SK-N-SH (cell line): ENCODE data around the gene CBX7. TPM values are rescaled to one million over a fixed set of nuclear protein-coding genes. Genes with fewer than 3 reads are reported as not detected.

ENCODE experiments used
- CTCF ChIA-PET: fragments of 300-600, 350-600 bp; formaldehyde crosslinking; extraction: SDS; loops from one replicate; lab custom pipeline; 2021; lab: Yijun Ruan, JAX
- POLR2A ChIA-PET: fragments of 350-600 bp; sonication (Branson Sonifier 250); formaldehyde crosslinking; extraction: SDS; loops from one replicate; lab custom pipeline; 2020; ENCODE audit warnings: antibody characterized with exemption, inconsistent platforms; lab: Yijun Ruan, JAX
- DNase-seq: peaks from one replicate; pipeline ENCODE4 v3.0.0; 2012
- H2AFZ ChIP-seq: fragments of 200-600 bp; sonication (generic); 2 replicates; pipeline ENCODE4 v1.8.1; 2016; ENCODE audit warnings: antibody characterized with exemption, mild to moderate bottlenecking, low read depth
- H3F3A ChIP-seq: fragments of 200-600 bp; sonication (generic); replicated peaks from 2 replicates; pipeline ENCODE3; 2016; ENCODE audit warnings: antibody characterized with exemption, mild to moderate bottlenecking; ENCODE audit not compliant: insufficient read depth
- H3K27ac ChIP-seq, 2 experiments: fragments of 200-500 bp in 1 of 2; fragments of 200-600 bp in 1 of 2; sonication (Bioruptor generic) in 1 of 2; sonication (generic), shearing (Covaris generic) in 1 of 2; 2 replicates each; pipeline versions ENCODE4 v1.5.1 to v1.6.1; 2014 to 2016; ENCODE audit warnings: low read depth in 2 of 2, inconsistent platforms in 1 of 2, low read length in 1 of 2, mild to moderate bottlenecking in 1 of 2, mixed read lengths in 1 of 2
- H3K27me3 ChIP-seq: fragments of 200-600 bp; sonication (generic), shearing (Covaris generic); 2 replicates; pipeline ENCODE4 v1.6.1; 2016; ENCODE audit warnings: mixed run types; ENCODE audit not compliant: insufficient read depth
- H3K36me3 ChIP-seq, 2 experiments: fragments of 200-500 bp in 1 of 2; fragments of 200-600 bp in 1 of 2; sonication (Bioruptor generic) in 1 of 2; sonication (generic) in 1 of 2; replicated peaks in 1 of 2; 2 replicates each; pipeline versions ENCODE3 to v1.5.1; 2014 to 2016; ENCODE audit warnings: low read length in 1 of 2, mild to moderate bottlenecking in 1 of 2; ENCODE audit not compliant: insufficient read depth in 2 of 2, control insufficient read depth in 1 of 2
- H3K4me1 ChIP-seq, 2 experiments: fragments of 200-500 bp in 1 of 2; fragments of 200-600 bp in 1 of 2; sonication (Bioruptor generic) in 1 of 2; sonication (generic), shearing (Covaris generic) in 1 of 2; 2 replicates each; pipeline versions ENCODE4 v1.5.1 to v1.6.1; 2014 to 2016; ENCODE audit warnings: low read depth in 1 of 2, low read length in 1 of 2, mixed run types in 1 of 2; ENCODE audit not compliant: insufficient read depth in 2 of 2, control insufficient read depth in 1 of 2
- H3K4me2 ChIP-seq: fragments of 200-600 bp; sonication (generic), shearing (Covaris generic); 2 replicates; pipeline ENCODE4 v1.6.1; 2017; ENCODE audit warnings: mixed run types
- H3K4me3 ChIP-seq, 2 experiments: fragments of 200-500 bp in 1 of 2; fragments of 200-600 bp in 1 of 2; sonication (Bioruptor generic) in 1 of 2; sonication (generic), shearing (Covaris generic) in 1 of 2; 2 replicates each; pipeline versions ENCODE4 v1.5.1 to v1.8.1; 2014 to 2016; ENCODE audit warnings: low read depth in 2 of 2, inconsistent platforms in 1 of 2, low read length in 1 of 2, mild to moderate bottlenecking in 1 of 2, mixed read lengths in 1 of 2, moderate library complexity in 1 of 2
- H3K79me2 ChIP-seq: fragments of 200-600 bp; sonication (generic); 2 replicates; pipeline ENCODE4 v1.8.1; 2017; ENCODE audit warnings: mild to moderate bottlenecking; ENCODE audit not compliant: insufficient read depth
- H3K9ac ChIP-seq: fragments of 200-600 bp; sonication (generic); 2 replicates; pipeline ENCODE4 v1.6.1; 2017; ENCODE audit warnings: mixed run types
- H3K9me2 ChIP-seq: fragments of 200-600 bp; sonication (generic); 2 replicates; pipeline ENCODE4 v1.6.1; 2017; ENCODE audit warnings: mixed run types
- H3K9me3 ChIP-seq: fragments of 200-600 bp; sonication (generic); 2 replicates; pipeline ENCODE4 v1.6.1; 2017; ENCODE audit warnings: mixed run types, mild to moderate bottlenecking, moderate library complexity
- H4K20me1 ChIP-seq: fragments of 200-600 bp; sonication (generic); 2 replicates; pipeline ENCODE4 v1.6.1; 2017; ENCODE audit warnings: mild to moderate bottlenecking, mixed run types; ENCODE audit not compliant: insufficient read depth
- CTCF ChIP-seq: fragments of 200-600 bp; sonication (generic); IDR thresholded peaks from 2 replicates; pipeline ENCODE4 v1.6.1; 2017; ENCODE audit warnings: antibody characterized with exemption, mild to moderate bottlenecking, moderate library complexity
- ELF1 ChIP-seq: IDR thresholded peaks from 2 replicates; pipeline ENCODE4 v1.4.0; 2012
- EP300 ChIP-seq, 2 experiments: IDR thresholded peaks; 2 replicates each; pipeline versions ENCODE4 v1.4.0 to v1.6.1; 2012; ENCODE audit warnings: borderline replicate concordance in 1 of 2, low read depth in 1 of 2, low read length in 1 of 2
- EZH2phosphoT487 ChIP-seq: fragments of 200-600 bp; sonication (generic); IDR thresholded peaks from 2 replicates; pipeline ENCODE4 v1.6.1; 2017; ENCODE audit warnings: low read depth, mixed run types, mild to moderate bottlenecking, antibody characterized with exemption, moderate library complexity, borderline replicate concordance
- FOSL2 ChIP-seq: IDR thresholded peaks from 2 replicates; pipeline ENCODE4 v1.4.0; 2012; ENCODE audit warnings: low read depth, mild to moderate bottlenecking, moderate library complexity, borderline replicate concordance
- FOXJ3 ChIP-seq: sonication (generic); formaldehyde crosslinking; IDR thresholded peaks from 2 replicates; pipeline ENCODE4 v1.5.1; 2020; ENCODE audit warnings: mild to moderate bottlenecking, missing genetic modification reagents
- GABPA ChIP-seq: IDR thresholded peaks from 2 replicates; pipeline ENCODE4 v1.4.0; 2012; ENCODE audit warnings: low read depth, mild to moderate bottlenecking
- GATA2 ChIP-seq: sonication (generic); formaldehyde crosslinking; IDR thresholded peaks from 2 replicates; pipeline ENCODE4 v1.5.0; 2020; ENCODE audit warnings: mild to moderate bottlenecking, missing genetic modification reagents
- IRF3 ChIP-seq: fragments of 150-350 bp; IDR thresholded peaks from 2 replicates; pipeline ENCODE4 v1.6.1; 2016; ENCODE audit warnings: mild to moderate bottlenecking, low read depth, low read length
- MAX ChIP-seq: IDR thresholded peaks from 2 replicates; pipeline ENCODE4 v1.4.0; 2012; ENCODE audit warnings: low read depth
- MEF2A ChIP-seq: IDR thresholded peaks from 2 replicates; pipeline ENCODE4 v1.4.0; 2012; ENCODE audit warnings: low read depth, borderline replicate concordance
- NFIC ChIP-seq: IDR thresholded peaks from 2 replicates; pipeline ENCODE4 v1.4.0; 2012; ENCODE audit warnings: borderline replicate concordance
- NRF1 ChIP-seq: IDR thresholded peaks from 2 replicates; pipeline ENCODE4 v1.6.1; 2012; ENCODE audit warnings: low read depth, mild to moderate bottlenecking, low read length
- RAD21 ChIP-seq: IDR thresholded peaks from 2 replicates; pipeline ENCODE4 v1.6.1; 2012; ENCODE audit warnings: mild to moderate bottlenecking, low read length
- RCOR1 ChIP-seq: fragments of 150-350 bp; IDR thresholded peaks from 2 replicates; pipeline ENCODE4 v1.6.1; 2017; ENCODE audit warnings: antibody characterized with exemption, low read length
- RFX5 ChIP-seq: IDR thresholded peaks from 2 replicates; pipeline ENCODE4 v1.6.1; 2012; ENCODE audit warnings: mild to moderate bottlenecking, improper control_type of control experiment, low read length
- SIN3A ChIP-seq: IDR thresholded peaks from 2 replicates; pipeline ENCODE4 v1.6.1; 2012; ENCODE audit warnings: low read depth, mild to moderate bottlenecking, low read length, moderate library complexity, borderline replicate concordance
- SMC3 ChIP-seq: IDR thresholded peaks from 2 replicates; pipeline ENCODE4 v1.6.1; 2012; ENCODE audit warnings: low read depth, low read length, improper control_type of control experiment
- TAF1 ChIP-seq: IDR thresholded peaks from 2 replicates; pipeline ENCODE4 v1.6.1; 2012; ENCODE audit warnings: low read depth, mild to moderate bottlenecking, low read length, moderate library complexity, borderline replicate concordance
- TEAD4 ChIP-seq: IDR thresholded peaks from 2 replicates; pipeline ENCODE4 v1.4.0; 2012; ENCODE audit warnings: mild to moderate bottlenecking, borderline replicate concordance; ENCODE audit not compliant: insufficient read depth
- USF1 ChIP-seq: IDR thresholded peaks from 2 replicates; pipeline ENCODE4 v1.4.0; 2012; ENCODE audit warnings: low read depth, borderline replicate concordance
- USF2 ChIP-seq: fragments of 150-350 bp; IDR thresholded peaks from 2 replicates; pipeline ENCODE4 v1.6.1; 2017; ENCODE audit warnings: antibody characterized with exemption, low read length, low read depth, borderline replicate concordance
- YY1 ChIP-seq: IDR thresholded peaks from 2 replicates; pipeline ENCODE4 v1.4.0; 2012; ENCODE audit warnings: low read depth, mild to moderate bottlenecking
- WGBS: methylation state at CpG from one replicate; pipeline ENCODE4 v1.1.6; 2017; ENCODE audit warnings: low lambda C conversion rate; 5-methylcytosine and 5-hydroxymethylcytosine counted together
- polyA plus RNA-seq, 3 experiments: library from polyadenylated mRNA; depleted of rRNA; stranded (reverse); fragments of >200 nt; gene quantifications; 2 replicates each; pipeline ENCODE4 v1.2.3, GENCODE V29; 2012

CBX7 gene
- polyA plus RNA-seq, 1 of the 3 experiments (the other 2 are of a cell fraction): 2.3 TPM

- Histone ChIP-seq H3K4me3 (no peak overlapping the region), H2AFZ (no peak overlapping the region), H3K27ac (no peak overlapping the region), H3K9me2 (no peaks in the 10 kb centered on the region), H3K9me3 (no peaks in the 10 kb centered on the region), H3K9ac (no peak overlapping the region), H3F3A (no peaks in the 10 kb centered on the region), H3K4me1 (peaks cover 0 to 9% of the 10 kb centered on the region in 2 experiments; a peak in 1 of 4 replicates), H3K79me2 (no peaks in the 10 kb centered on the region), H3K27me3 (no peaks in the 10 kb centered on the region), H4K20me1 (no peaks in the 10 kb centered on the region), H3K4me2 (no peak overlapping the region), H3K36me3 (no peaks in the 10 kb centered on the region)
- no peak for TF ChIP-seq TAF1
- no peak for TF ChIP-seq NRF1
- no peak for TF ChIP-seq RFX5
- no peak for TF ChIP-seq ELF1
- TF ChIP-seq EZH2phosphoT487: no peak
- no peak for TF ChIP-seq GABPA
- TF ChIP-seq IRF3: no peak
- no peak for TF ChIP-seq EP300 (IDR thresholded peaks at IDR 0.05; ENCODE audit: borderline replicate concordance in 1 of 2, low read depth in 1 of 2, low read length in 1 of 2)
- TF ChIP-seq TEAD4: no peak
- no peak for TF ChIP-seq SMC3
- TF ChIP-seq YY1: no peak
- 71% methylated on average over 2 of the region's 7 CpGs for WGBS
- no peak for DNase-seq
- CTCF ChIA-PET: no interaction called here
- POLR2A ChIA-PET: no interaction called here
Measured at GRCh38 chr22:39139933-39140332, 12.5 kb downstream of the CBX7 start.

- ChIA-PET POLR2A (no interaction called here), CTCF (interaction anchor here (1.4 kb wide), 1 partner anchor 17 kb away, joined by 4 read pairs; no protein-coding TSS in a partner anchor)
- 93% methylated on average over 4 of the region's 14 CpGs for WGBS
- peaks cover 0 to 9% of the 10 kb centered on the region in 2 experiments; a peak in 1 of 4 replicates for H3K4me1 ChIP-seq
- no peaks in the 10 kb centered on the region for H3K79me2 ChIP-seq
- H2AFZ ChIP-seq: no peak overlapping the region
- no peaks in the 10 kb centered on the region for H3F3A ChIP-seq
- H3K9me3 ChIP-seq: no peaks in the 10 kb centered on the region
- no peak overlapping the region for H3K4me2 ChIP-seq
- H4K20me1 ChIP-seq: no peaks in the 10 kb centered on the region
- no peaks in the 10 kb centered on the region for H3K36me3 ChIP-seq
- H3K9ac ChIP-seq: no peak overlapping the region
- no peaks in the 10 kb centered on the region for H3K27me3 ChIP-seq
- H3K9me2 ChIP-seq: no peaks in the 10 kb centered on the region
- H3K27ac ChIP-seq: no peak overlapping the region
- H3K4me3 ChIP-seq: no peak overlapping the region
- no peak for DNase-seq
- TF ChIP-seq SIN3A: no peak
- TF ChIP-seq EZH2phosphoT487: no peak
- no peak for TF ChIP-seq FOXJ3 (CRISPR knock-in tag)
- no peak for TF ChIP-seq MAX
- no peak for TF ChIP-seq USF1
- no peak for TF ChIP-seq NFIC
- no peak for TF ChIP-seq GATA2 (CRISPR knock-in tag)
- TF ChIP-seq GABPA: no peak
- no peak for TF ChIP-seq RAD21
- no peak for TF ChIP-seq MEF2A
- TF ChIP-seq RFX5: no peak
- no peak for TF ChIP-seq USF2
- TF ChIP-seq RCOR1: no peak
- no peak for TF ChIP-seq EP300 (IDR thresholded peaks at IDR 0.05; ENCODE audit: borderline replicate concordance in 1 of 2, low read depth in 1 of 2, low read length in 1 of 2)
- no peak for TF ChIP-seq FOSL2
- TF ChIP-seq TEAD4: no peak
- TF ChIP-seq CTCF: no peak
- no peak for TF ChIP-seq ELF1
Measured at GRCh38 chr22:39138357-39138997, 14.0 kb downstream of the CBX7 start.
